Measurements from ENCODE around the gene MAD1L1.

DNA sequence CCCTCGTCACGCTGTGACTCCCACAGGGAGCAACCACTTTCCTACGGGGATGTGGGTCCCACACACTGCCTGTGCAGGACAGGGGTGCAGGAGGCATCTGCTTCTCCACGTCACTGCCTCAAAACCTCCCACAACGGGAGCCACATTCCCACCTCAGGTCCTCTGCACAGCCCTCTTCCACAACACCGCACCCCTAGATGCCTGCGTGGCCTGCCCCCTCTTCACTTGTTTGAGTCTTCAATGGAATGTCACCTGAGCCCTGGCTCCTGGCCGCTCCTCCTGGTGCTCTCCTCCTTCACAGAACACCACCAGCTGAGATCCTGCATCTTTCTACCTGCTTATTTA is 73.6 kb downstream of the MAD1L1 start:
- TF ChIP-seq, protein P1, sequence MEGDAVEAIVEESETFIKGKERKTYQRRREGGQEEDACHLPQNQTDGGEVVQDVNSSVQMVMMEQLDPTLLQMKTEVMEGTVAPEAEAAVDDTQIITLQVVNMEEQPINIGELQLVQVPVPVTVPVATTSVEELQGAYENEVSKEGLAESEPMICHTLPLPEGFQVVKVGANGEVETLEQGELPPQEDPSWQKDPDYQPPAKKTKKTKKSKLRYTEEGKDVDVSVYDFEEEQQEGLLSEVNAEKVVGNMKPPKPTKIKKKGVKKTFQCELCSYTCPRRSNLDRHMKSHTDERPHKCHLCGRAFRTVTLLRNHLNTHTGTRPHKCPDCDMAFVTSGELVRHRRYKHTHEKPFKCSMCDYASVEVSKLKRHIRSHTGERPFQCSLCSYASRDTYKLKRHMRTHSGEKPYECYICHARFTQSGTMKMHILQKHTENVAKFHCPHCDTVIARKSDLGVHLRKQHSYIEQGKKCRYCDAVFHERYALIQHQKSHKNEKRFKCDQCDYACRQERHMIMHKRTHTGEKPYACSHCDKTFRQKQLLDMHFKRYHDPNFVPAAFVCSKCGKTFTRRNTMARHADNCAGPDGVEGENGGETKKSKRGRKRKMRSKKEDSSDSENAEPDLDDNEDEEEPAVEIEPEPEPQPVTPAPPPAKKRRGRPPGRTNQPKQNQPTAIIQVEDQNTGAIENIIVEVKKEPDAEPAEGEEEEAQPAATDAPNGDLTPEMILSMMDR (IDR thresholded peaks at IDR 0.05) = no peak
- TF ChIP-seq POLR2A (IDR thresholded peaks at IDR 0.05) = no peak
